K562 (cell line): ENCODE measurements around the gene SEC61A2.

Source experiments
- EP300 ChIP-seq: IDR thresholded peaks from 2 replicates; pipeline ENCODE4 v1.6.1; 2012; ENCODE audit warnings: low read length, improper control_type of control experiment
- RAD21 ChIP-seq, 2 experiments: fragments of 250-450 bp in 1 of 2; fragments of 450-650 bp in 1 of 2; sonication (Bioruptor Pico) in 1 of 2; formaldehyde crosslinking in 1 of 2; IDR thresholded peaks in 1 of 2; conservative IDR thresholded peaks in 1 of 2; 2 replicates each; pipeline versions ENCODE4 v1.4.0 to v1.8.0; 2020 to 2022; ENCODE audit warnings: mild to moderate bottlenecking in 2 of 2, moderate library complexity in 1 of 2
- ZNF57 ChIP-seq: fragments of 450-650 bp; formaldehyde crosslinking; IDR thresholded peaks from 2 replicates; pipeline ENCODE4 v1.4.0; 2020; ENCODE audit warnings: mild to moderate bottlenecking, moderate library complexity
- ZNF75A ChIP-seq: fragments of 450-650 bp; formaldehyde crosslinking; IDR thresholded peaks from 2 replicates; pipeline ENCODE4 v1.4.0; 2020; ENCODE audit warnings: mild to moderate bottlenecking
- TF ChIP-seq, protein P1 (sequence below), 3 experiments: IDR thresholded peaks in 2 of 3; conservative IDR thresholded peaks in 1 of 3; 2 replicates each; pipeline ENCODE4 v1.5.1; 2011 to 2012; ENCODE audit warnings: low read length in 3 of 3, mild to moderate bottlenecking in 3 of 3, control low read depth in 2 of 3, improper control_type of control experiment in 1 of 3, inconsistent platforms in 1 of 3, low read depth in 1 of 3, mixed read lengths in 1 of 3, moderate library complexity in 1 of 3; ENCODE audit not compliant: insufficient read depth in 2 of 3
- TF ChIP-seq, protein P2 (sequence below): sonication (generic); formaldehyde crosslinking; IDR thresholded peaks from 2 replicates; pipeline ENCODE4 v1.4.0; 2020; ENCODE audit warnings: mild to moderate bottlenecking, missing genetic modification reagents
- TF ChIP-seq, protein P3 (sequence below): fragments of 450-650 bp; formaldehyde crosslinking; IDR thresholded peaks from 2 replicates; pipeline ENCODE4 v1.4.0; 2020; ENCODE audit warnings: mild to moderate bottlenecking, mixed read lengths
- TF ChIP-seq, protein P4 (sequence below): fragments of 200-600 bp; sonication (generic); IDR thresholded peaks from one replicate; pipeline ENCODE4 v1.6.1; 2012; ENCODE audit warnings: mild to moderate bottlenecking, low read depth, low read length, inconsistent platforms
- TF ChIP-seq, protein P5 (sequence below): sonication (generic); formaldehyde crosslinking; IDR thresholded peaks from 2 replicates; pipeline ENCODE4 v1.8.0; 2023; ENCODE audit warnings: mild to moderate bottlenecking, missing genetic modification reagents

DNA sequence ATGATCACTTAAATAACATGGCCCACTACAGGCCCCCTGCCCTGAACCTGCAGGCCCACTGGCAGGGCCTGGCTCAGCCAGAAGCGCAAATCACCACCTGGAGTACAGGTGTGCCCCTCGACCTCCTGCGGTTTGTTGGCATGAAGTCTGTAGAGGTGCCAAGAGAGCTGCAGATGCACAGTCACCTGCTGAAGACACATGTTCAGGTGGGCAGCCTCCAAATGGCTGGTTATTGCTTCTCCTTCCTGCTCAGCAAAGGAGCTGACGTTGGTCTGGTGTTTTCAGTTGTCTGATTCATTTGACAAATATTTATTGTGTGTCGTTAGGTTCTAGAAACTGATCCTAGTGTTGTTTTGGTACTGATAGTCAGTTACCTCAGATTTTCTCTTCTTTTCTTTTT is 31.7 kb upstream of the SEC61A2 start:
- TF ChIP-seq, protein P1, sequence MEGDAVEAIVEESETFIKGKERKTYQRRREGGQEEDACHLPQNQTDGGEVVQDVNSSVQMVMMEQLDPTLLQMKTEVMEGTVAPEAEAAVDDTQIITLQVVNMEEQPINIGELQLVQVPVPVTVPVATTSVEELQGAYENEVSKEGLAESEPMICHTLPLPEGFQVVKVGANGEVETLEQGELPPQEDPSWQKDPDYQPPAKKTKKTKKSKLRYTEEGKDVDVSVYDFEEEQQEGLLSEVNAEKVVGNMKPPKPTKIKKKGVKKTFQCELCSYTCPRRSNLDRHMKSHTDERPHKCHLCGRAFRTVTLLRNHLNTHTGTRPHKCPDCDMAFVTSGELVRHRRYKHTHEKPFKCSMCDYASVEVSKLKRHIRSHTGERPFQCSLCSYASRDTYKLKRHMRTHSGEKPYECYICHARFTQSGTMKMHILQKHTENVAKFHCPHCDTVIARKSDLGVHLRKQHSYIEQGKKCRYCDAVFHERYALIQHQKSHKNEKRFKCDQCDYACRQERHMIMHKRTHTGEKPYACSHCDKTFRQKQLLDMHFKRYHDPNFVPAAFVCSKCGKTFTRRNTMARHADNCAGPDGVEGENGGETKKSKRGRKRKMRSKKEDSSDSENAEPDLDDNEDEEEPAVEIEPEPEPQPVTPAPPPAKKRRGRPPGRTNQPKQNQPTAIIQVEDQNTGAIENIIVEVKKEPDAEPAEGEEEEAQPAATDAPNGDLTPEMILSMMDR (IDR thresholded peaks at IDR 0.05 in 2 of 3, conservative IDR thresholded peaks at IDR 0.05 in 1 of 3; ENCODE audit: insufficient read depth in 2 of 3, low read depth in 1 of 3, low read length in 3 of 3) = no peak
- no peak for TF ChIP-seq ZNF57 (CRISPR knock-in tag)
- TF ChIP-seq, protein P2, sequence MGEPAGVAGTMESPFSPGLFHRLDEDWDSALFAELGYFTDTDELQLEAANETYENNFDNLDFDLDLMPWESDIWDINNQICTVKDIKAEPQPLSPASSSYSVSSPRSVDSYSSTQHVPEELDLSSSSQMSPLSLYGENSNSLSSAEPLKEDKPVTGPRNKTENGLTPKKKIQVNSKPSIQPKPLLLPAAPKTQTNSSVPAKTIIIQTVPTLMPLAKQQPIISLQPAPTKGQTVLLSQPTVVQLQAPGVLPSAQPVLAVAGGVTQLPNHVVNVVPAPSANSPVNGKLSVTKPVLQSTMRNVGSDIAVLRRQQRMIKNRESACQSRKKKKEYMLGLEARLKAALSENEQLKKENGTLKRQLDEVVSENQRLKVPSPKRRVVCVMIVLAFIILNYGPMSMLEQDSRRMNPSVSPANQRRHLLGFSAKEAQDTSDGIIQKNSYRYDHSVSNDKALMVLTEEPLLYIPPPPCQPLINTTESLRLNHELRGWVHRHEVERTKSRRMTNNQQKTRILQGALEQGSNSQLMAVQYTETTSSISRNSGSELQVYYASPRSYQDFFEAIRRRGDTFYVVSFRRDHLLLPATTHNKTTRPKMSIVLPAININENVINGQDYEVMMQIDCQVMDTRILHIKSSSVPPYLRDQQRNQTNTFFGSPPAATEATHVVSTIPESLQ (CRISPR knock-in tag) = no peak
- TF ChIP-seq, protein P3, sequence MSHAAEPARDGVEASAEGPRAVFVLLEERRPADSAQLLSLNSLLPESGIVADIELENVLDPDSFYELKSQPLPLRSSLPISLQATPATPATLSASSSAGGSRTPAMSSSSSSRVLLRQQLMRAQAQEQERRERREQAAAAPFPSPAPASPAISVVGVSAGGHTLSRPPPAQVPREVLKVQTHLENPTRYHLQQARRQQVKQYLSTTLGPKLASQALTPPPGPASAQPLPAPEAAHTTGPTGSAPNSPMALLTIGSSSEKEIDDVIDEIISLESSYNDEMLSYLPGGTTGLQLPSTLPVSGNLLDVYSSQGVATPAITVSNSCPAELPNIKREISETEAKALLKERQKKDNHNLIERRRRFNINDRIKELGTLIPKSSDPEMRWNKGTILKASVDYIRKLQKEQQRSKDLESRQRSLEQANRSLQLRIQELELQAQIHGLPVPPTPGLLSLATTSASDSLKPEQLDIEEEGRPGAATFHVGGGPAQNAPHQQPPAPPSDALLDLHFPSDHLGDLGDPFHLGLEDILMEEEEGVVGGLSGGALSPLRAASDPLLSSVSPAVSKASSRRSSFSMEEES (CRISPR knock-in tag) = no peak
- TF ChIP-seq RAD21 (CRISPR knock-in tag; conservative IDR thresholded peaks at IDR 0.05 in 1 of 2, IDR thresholded peaks at IDR 0.05 in 1 of 2) = no peak
- TF ChIP-seq, protein P4, sequence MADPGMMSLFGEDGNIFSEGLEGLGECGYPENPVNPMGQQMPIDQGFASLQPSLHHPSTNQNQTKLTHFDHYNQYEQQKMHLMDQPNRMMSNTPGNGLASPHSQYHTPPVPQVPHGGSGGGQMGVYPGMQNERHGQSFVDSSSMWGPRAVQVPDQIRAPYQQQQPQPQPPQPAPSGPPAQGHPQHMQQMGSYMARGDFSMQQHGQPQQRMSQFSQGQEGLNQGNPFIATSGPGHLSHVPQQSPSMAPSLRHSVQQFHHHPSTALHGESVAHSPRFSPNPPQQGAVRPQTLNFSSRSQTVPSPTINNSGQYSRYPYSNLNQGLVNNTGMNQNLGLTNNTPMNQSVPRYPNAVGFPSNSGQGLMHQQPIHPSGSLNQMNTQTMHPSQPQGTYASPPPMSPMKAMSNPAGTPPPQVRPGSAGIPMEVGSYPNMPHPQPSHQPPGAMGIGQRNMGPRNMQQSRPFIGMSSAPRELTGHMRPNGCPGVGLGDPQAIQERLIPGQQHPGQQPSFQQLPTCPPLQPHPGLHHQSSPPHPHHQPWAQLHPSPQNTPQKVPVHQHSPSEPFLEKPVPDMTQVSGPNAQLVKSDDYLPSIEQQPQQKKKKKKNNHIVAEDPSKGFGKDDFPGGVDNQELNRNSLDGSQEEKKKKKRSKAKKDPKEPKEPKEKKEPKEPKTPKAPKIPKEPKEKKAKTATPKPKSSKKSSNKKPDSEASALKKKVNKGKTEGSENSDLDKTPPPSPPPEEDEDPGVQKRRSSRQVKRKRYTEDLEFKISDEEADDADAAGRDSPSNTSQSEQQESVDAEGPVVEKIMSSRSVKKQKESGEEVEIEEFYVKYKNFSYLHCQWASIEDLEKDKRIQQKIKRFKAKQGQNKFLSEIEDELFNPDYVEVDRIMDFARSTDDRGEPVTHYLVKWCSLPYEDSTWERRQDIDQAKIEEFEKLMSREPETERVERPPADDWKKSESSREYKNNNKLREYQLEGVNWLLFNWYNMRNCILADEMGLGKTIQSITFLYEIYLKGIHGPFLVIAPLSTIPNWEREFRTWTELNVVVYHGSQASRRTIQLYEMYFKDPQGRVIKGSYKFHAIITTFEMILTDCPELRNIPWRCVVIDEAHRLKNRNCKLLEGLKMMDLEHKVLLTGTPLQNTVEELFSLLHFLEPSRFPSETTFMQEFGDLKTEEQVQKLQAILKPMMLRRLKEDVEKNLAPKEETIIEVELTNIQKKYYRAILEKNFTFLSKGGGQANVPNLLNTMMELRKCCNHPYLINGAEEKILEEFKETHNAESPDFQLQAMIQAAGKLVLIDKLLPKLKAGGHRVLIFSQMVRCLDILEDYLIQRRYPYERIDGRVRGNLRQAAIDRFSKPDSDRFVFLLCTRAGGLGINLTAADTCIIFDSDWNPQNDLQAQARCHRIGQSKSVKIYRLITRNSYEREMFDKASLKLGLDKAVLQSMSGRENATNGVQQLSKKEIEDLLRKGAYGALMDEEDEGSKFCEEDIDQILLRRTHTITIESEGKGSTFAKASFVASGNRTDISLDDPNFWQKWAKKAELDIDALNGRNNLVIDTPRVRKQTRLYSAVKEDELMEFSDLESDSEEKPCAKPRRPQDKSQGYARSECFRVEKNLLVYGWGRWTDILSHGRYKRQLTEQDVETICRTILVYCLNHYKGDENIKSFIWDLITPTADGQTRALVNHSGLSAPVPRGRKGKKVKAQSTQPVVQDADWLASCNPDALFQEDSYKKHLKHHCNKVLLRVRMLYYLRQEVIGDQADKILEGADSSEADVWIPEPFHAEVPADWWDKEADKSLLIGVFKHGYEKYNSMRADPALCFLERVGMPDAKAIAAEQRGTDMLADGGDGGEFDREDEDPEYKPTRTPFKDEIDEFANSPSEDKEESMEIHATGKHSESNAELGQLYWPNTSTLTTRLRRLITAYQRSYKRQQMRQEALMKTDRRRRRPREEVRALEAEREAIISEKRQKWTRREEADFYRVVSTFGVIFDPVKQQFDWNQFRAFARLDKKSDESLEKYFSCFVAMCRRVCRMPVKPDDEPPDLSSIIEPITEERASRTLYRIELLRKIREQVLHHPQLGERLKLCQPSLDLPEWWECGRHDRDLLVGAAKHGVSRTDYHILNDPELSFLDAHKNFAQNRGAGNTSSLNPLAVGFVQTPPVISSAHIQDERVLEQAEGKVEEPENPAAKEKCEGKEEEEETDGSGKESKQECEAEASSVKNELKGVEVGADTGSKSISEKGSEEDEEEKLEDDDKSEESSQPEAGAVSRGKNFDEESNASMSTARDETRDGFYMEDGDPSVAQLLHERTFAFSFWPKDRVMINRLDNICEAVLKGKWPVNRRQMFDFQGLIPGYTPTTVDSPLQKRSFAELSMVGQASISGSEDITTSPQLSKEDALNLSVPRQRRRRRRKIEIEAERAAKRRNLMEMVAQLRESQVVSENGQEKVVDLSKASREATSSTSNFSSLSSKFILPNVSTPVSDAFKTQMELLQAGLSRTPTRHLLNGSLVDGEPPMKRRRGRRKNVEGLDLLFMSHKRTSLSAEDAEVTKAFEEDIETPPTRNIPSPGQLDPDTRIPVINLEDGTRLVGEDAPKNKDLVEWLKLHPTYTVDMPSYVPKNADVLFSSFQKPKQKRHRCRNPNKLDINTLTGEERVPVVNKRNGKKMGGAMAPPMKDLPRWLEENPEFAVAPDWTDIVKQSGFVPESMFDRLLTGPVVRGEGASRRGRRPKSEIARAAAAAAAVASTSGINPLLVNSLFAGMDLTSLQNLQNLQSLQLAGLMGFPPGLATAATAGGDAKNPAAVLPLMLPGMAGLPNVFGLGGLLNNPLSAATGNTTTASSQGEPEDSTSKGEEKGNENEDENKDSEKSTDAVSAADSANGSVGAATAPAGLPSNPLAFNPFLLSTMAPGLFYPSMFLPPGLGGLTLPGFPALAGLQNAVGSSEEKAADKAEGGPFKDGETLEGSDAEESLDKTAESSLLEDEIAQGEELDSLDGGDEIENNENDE = no peak
- no peak for TF ChIP-seq EP300
- TF ChIP-seq, protein P5, sequence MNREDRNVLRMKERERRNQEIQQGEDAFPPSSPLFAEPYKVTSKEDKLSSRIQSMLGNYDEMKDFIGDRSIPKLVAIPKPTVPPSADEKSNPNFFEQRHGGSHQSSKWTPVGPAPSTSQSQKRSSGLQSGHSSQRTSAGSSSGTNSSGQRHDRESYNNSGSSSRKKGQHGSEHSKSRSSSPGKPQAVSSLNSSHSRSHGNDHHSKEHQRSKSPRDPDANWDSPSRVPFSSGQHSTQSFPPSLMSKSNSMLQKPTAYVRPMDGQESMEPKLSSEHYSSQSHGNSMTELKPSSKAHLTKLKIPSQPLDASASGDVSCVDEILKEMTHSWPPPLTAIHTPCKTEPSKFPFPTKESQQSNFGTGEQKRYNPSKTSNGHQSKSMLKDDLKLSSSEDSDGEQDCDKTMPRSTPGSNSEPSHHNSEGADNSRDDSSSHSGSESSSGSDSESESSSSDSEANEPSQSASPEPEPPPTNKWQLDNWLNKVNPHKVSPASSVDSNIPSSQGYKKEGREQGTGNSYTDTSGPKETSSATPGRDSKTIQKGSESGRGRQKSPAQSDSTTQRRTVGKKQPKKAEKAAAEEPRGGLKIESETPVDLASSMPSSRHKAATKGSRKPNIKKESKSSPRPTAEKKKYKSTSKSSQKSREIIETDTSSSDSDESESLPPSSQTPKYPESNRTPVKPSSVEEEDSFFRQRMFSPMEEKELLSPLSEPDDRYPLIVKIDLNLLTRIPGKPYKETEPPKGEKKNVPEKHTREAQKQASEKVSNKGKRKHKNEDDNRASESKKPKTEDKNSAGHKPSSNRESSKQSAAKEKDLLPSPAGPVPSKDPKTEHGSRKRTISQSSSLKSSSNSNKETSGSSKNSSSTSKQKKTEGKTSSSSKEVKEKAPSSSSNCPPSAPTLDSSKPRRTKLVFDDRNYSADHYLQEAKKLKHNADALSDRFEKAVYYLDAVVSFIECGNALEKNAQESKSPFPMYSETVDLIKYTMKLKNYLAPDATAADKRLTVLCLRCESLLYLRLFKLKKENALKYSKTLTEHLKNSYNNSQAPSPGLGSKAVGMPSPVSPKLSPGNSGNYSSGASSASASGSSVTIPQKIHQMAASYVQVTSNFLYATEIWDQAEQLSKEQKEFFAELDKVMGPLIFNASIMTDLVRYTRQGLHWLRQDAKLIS (CRISPR knock-in tag) = no peak
- TF ChIP-seq ZNF75A (CRISPR knock-in tag) = no peak
